ENCODE data around the gene HPS5.

- TF ChIP-seq CTCF (IDR thresholded peaks at IDR 0.05), result no peak
- no peak for TF ChIP-seq POLR2A (IDR thresholded peaks at IDR 0.05)
Observed at GRCh38 chr11:18322818-18323570, 1.1 kb upstream of the HPS5 start.

Data from esophagus squamous epithelium (tissue), 4 donors.